Spleen (tissue), 11 donors: ENCODE data around the gene PDE5A. TPM values are rescaled to one million over a fixed set of nuclear protein-coding genes. Genes with fewer than 3 reads are reported as not detected.

Experiments
- DNase-seq: peaks from one replicate; pipeline ENCODE4 v3.0.0-alpha.2; 2020
- H3K27ac ChIP-seq, 8 donors: fragments of 200-600 bp; sonication (generic) in 7 of 8; 1 replicate in 4 of 8; 2 replicates in 4 of 8; pipeline versions ENCODE4 v1.5.0 to v1.8.0; 2016 to 2021; ENCODE audit warnings: inconsistent platforms in 4 of 8, mild to moderate bottlenecking in 4 of 8, moderate library complexity in 1 of 8
- H3K27me3 ChIP-seq, 7 donors: fragments of 200-600 bp; sonication (generic) in 6 of 7; replicated peaks in 1 of 7; 1 replicate in 4 of 7; 2 replicates in 3 of 7; pipeline versions ENCODE4 v1.5.0 to v1.8.0; 2016 to 2021; ENCODE audit warnings: inconsistent platforms in 3 of 7, mild to moderate bottlenecking in 1 of 7
- H3K36me3 ChIP-seq, 6 donors: fragments of 200-600 bp; sonication (generic) in 5 of 6; 1 replicate in 4 of 6; 2 replicates in 2 of 6; pipeline versions ENCODE4 v1.5.0 to v1.8.0; 2016 to 2021; ENCODE audit warnings: inconsistent platforms in 2 of 6
- H3K4me1 ChIP-seq, 6 donors: fragments of 200-600 bp; sonication (generic) in 5 of 6; 1 replicate in 3 of 6; 2 replicates in 3 of 6; pipeline versions ENCODE4 v1.5.0 to v1.8.0; 2016 to 2021; ENCODE audit warnings: inconsistent platforms in 3 of 6
- H3K4me3 ChIP-seq, 8 donors: fragments of 200-600 bp; sonication (generic) in 7 of 8; 1 replicate in 4 of 8; 2 replicates in 4 of 8; pipeline versions ENCODE4 v1.5.0 to v1.8.0; 2016 to 2021; ENCODE audit warnings: inconsistent platforms in 4 of 8, mild to moderate bottlenecking in 4 of 8, moderate library complexity in 2 of 8
- H3K9me3 ChIP-seq, 8 donors: fragments of 200-600 bp; sonication (generic) in 7 of 8; 1 replicate in 4 of 8; 2 replicates in 4 of 8; pipeline versions ENCODE4 v1.5.0 to v1.8.0; 2016 to 2021; ENCODE audit warnings: inconsistent platforms in 4 of 8
- POLR2A ChIP-seq, 3 donors: fragments of 450-650 bp; IDR thresholded peaks; one replicate each; pipeline ENCODE4 v1.5.1; 2017; ENCODE audit warnings: antibody characterized with exemption in 3 of 3, mild to moderate bottlenecking in 1 of 3
- POLR2AphosphoS5 ChIP-seq, 3 donors: sonication (generic); formaldehyde crosslinking; IDR thresholded peaks; one replicate each; pipeline ENCODE4 v1.5.1; 2017; ENCODE audit warnings: antibody characterized with exemption in 3 of 3
- WGBS, 5 donors: extraction: QIAGEN DNeasy Blood & Tissue Kit in 3 of 5; methylation state at CpG; one replicate each; pipeline versions ENCODE4 v1.1.5 to v1.1.7; 2013 to 2018; 5-methylcytosine and 5-hydroxymethylcytosine counted together
- intact Hi-C: fragments of 100-400 bp; cut with DNase I; formaldehyde crosslinking; loops from one replicate; pipeline ENCODE4 v1.15.0; 2023; ENCODE audit warnings: low total_unique reads
- polyA plus RNA-seq, 3 donors: library from polyadenylated mRNA; stranded (reverse); fragments of 200-250 nt; gene quantifications; one replicate each; pipeline ENCODE4 v1.2.1, GENCODE V29; 2013
- total RNA-seq, 7 donors: library from RNA; depleted of rRNA in 3 of 7; stranded (reverse); fragments of >200 nt in 3 of 7; fragmentation: NEBNext Ultra II Directional in 4 of 7; extraction: Animal tissue kit (Norgen Biotek cat#: 25700) in 4 of 7; gene quantifications; one replicate each; pipeline versions ENCODE4 v1.1.0 to v1.2.1, GENCODE V29; 2016 to 2021
- TF ChIP-seq, protein P1 (sequence below), 11 experiments: fragments of 200-600 bp in 7 of 11; fragments of 450-650 bp in 4 of 11; sonication (generic) in 4 of 11; IDR thresholded peaks in 8 of 11; conservative IDR thresholded peaks in 3 of 11; 1 replicate in 7 of 11; 2 replicates in 4 of 11; pipeline versions ENCODE4 v1.4.0 to v1.8.0; 2016 to 2021; ENCODE audit warnings: antibody characterized with exemption in 11 of 11, inconsistent platforms in 4 of 11, mild to moderate bottlenecking in 1 of 11
- donor health status: healthy with polysubstance abuse.
- donor health status: DM: no; HTN: no; CAD: no; lungs with moderate emphysema.
- donor health status: DM: no; HTN: no; CAD: no.
- donor health status: Bipolar disorder and iron deficiency.
- donor health status: healthy.
- donor health status: DM: no; HTN: no; CAD: no.
- donor health status: DM: yes; HTN: yes; CAD: no.

The PDE5A gene
- total and polyA plus RNA-seq, 10 donors: 0.91 to 15.1 (median 9.5) TPM

DNA sequence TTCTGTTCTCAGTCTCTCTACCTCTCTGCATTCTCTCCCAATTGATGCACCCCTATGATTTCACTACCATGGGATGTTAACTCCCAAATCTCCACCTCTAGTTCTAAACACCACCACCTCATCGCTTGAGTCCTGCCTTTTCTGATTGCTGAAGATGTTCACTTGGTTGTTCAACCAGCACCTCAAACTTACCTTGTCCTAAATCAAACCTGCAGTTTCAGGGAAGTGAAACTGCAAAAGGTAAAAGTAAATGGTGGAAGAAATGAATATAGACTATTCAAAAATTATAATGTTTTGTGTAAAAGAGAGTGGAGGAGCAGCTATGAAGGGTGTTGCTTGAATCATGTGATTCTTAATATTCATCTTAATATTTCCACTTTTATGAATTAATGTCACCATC lies 91.0 kb downstream of the PDE5A start:
- no peak overlapping the region for H3K27ac ChIP-seq
- TF ChIP-seq POLR2A (IDR thresholded peaks at IDR 0.05) (no peak), POLR2AphosphoS5 (IDR thresholded peaks at IDR 0.05) (no peak)
- TF ChIP-seq, protein P1, sequence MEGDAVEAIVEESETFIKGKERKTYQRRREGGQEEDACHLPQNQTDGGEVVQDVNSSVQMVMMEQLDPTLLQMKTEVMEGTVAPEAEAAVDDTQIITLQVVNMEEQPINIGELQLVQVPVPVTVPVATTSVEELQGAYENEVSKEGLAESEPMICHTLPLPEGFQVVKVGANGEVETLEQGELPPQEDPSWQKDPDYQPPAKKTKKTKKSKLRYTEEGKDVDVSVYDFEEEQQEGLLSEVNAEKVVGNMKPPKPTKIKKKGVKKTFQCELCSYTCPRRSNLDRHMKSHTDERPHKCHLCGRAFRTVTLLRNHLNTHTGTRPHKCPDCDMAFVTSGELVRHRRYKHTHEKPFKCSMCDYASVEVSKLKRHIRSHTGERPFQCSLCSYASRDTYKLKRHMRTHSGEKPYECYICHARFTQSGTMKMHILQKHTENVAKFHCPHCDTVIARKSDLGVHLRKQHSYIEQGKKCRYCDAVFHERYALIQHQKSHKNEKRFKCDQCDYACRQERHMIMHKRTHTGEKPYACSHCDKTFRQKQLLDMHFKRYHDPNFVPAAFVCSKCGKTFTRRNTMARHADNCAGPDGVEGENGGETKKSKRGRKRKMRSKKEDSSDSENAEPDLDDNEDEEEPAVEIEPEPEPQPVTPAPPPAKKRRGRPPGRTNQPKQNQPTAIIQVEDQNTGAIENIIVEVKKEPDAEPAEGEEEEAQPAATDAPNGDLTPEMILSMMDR (IDR thresholded peaks at IDR 0.05 in 8 of 11, conservative IDR thresholded peaks at IDR 0.05 in 3 of 11): no peak
- no peak for DNase-seq
- H3K27me3 ChIP-seq: no peaks in the 10 kb centered on the region
- whole genome bisulfite sequencing, 5 donors: 80 to 92% (median 83%) methylated on average over 1 of the region's 1 CpG
- H3K9me3 ChIP-seq: peaks cover 0 to 10% (median 7%) of the 10 kb centered on the region in 8 donors
- no peak overlapping the region for H3K4me3 ChIP-seq
- H3K4me1 ChIP-seq: no peaks in the 10 kb centered on the region
- H3K36me3 ChIP-seq: peaks cover 0 to 23% (median 2%) of the 10 kb centered on the region in 6 donors
- intact Hi-C loops: no loop called here

DNA sequence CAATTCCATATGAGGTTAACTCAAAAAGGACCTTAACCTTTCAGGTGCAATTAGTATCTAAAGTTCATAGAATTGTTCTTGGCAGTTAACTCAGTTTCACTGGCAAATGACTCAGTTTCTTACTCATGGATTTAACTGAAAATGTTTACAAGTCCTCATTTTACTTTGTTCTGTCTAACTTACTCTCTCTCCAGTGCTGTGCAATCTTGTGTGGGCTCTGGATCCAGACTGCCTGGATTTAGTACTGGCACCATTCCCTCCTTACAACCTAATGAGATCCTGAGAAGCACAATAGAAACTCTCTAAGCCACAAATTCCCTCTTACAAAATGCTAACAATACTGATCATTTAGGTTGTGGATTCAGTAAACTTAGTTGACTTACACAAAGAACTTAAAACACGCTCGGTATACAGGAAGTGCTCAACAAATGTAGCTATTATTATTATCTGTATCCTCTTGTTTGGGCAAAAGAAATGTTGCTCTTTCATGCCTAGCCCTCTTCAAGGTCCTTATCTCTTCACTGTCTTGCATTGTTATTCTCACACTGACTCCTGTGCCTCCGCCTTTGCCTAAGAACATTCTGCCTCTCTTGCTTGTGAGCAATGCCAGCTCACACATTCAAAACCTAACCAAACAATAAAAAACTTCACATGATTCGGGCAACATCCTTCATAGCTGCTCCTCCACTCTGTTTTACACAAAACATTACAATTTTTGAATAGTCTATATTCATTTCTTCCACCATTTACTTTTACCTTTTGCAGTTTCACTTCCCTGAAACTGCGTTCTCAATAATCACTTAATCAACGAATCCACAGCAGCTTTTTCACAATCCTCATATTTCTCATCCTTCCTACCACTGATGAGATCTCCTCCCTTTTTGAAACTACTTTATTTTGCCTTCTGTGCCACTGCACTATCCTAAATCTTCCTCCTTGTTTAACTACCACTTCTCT lies 91.8 kb downstream of the PDE5A start:
- Histone ChIP-seq H3K9me3 (peaks cover 0 to 10% (median 7%) of the 10 kb centered on the region in 8 donors), H3K27ac (no peak overlapping the region), H3K27me3 (no peaks in the 10 kb centered on the region), H3K4me3 (no peak overlapping the region), H3K36me3 (peaks cover 0 to 28% (median 2%) of the 10 kb centered on the region in 6 donors), H3K4me1 (no peaks in the 10 kb centered on the region)
- intact Hi-C loops: no loop called here
- 76 to 82% (median 80%) methylated on average over 6 of the region's 6 CpGs for WGBS, 5 donors
- DNase-seq: no peak
- TF ChIP-seq POLR2A (IDR thresholded peaks at IDR 0.05): no peak
- no peak for TF ChIP-seq POLR2AphosphoS5 (IDR thresholded peaks at IDR 0.05)
- TF ChIP-seq, protein P1 (IDR thresholded peaks at IDR 0.05 in 8 of 11, conservative IDR thresholded peaks at IDR 0.05 in 3 of 11): no peak

- WGBS, 5 donors: 92 to 100% (median 98%) methylated on average over 1 of the region's 1 CpG
- Histone ChIP-seq H3K4me3 (no peak overlapping the region), H3K4me1 (no peaks in the 10 kb centered on the region), H3K27ac (no peak overlapping the region), H3K27me3 (no peaks in the 10 kb centered on the region), H3K9me3 (peaks cover 0 to 10% (median 7%) of the 10 kb centered on the region in 8 donors), H3K36me3 (peaks cover 0 to 30% (median 0%) of the 10 kb centered on the region in 6 donors)
- intact Hi-C loops: no loop called here
- DNase-seq: no peak
- TF ChIP-seq, protein P1 (IDR thresholded peaks at IDR 0.05 in 8 of 11, conservative IDR thresholded peaks at IDR 0.05 in 3 of 11): no peak
- TF ChIP-seq POLR2AphosphoS5 (IDR thresholded peaks at IDR 0.05): no peak
- TF ChIP-seq POLR2A (IDR thresholded peaks at IDR 0.05): no peak
Observed at GRCh38 chr4:119532319-119532718, 96.3 kb downstream of the PDE5A start.

- 90 to 99% (median 94%) methylated on average over 3 of the region's 3 CpGs for WGBS, 5 donors
- Histone ChIP-seq H3K9me3 (peaks cover 0 to 5% (median 3%) of the 10 kb centered on the region in 8 donors), H3K4me3 (no peak overlapping the region), H3K4me1 (no peaks in the 10 kb centered on the region), H3K27ac (no peak overlapping the region), H3K36me3 (peaks cover 0 to 26% (median 0%) of the 10 kb centered on the region in 6 donors), H3K27me3 (no peaks in the 10 kb centered on the region)
- intact Hi-C loops: no loop called here
- TF ChIP-seq POLR2A (IDR thresholded peaks at IDR 0.05) (no peak), POLR2AphosphoS5 (IDR thresholded peaks at IDR 0.05) (no peak)
- TF ChIP-seq, protein P1 (IDR thresholded peaks at IDR 0.05 in 8 of 11, conservative IDR thresholded peaks at IDR 0.05 in 3 of 11): no peak
- no peak for DNase-seq
Observed at GRCh38 chr4:119529788-119530187, 98.8 kb downstream of the PDE5A start.
